PFSK-1 (cell line): Measurements from ENCODE around the gene ULK4.

Experiments used
- TAF1 ChIP-seq: IDR thresholded peaks from 2 replicates; pipeline ENCODE4 v1.6.1; 2012; ENCODE audit warnings: low read length, control low read depth, borderline replicate concordance; ENCODE audit not compliant: insufficient read depth

ULK4 gene

DNA sequence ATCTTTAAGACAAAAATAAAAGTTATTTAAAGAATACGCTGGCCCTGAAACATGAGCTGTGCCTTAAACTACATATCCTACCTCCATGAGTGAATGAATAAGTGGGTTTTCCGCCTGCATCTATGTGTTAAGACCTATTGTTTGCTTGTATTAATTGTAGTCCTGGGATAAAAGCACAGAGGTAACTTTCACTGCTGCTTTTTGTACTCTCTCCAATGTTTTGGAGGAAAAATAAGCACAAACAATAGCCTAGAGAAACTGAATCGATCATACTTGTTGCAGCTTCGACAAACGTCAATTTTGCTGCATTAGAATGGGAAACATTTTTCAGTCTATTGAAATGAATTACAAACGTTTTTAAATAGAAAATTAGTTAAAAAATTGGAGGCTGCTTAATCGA lies 763.9 kb downstream of the ULK4 start:
- TF ChIP-seq TAF1, result no peak
